ENCODE results near the gene MARK2.

- TF ChIP-seq POLR2A (IDR thresholded peaks at IDR 0.05; ENCODE audit: low read depth, low read length) (no peak), POLR2AphosphoS5 (IDR thresholded peaks at IDR 0.05; ENCODE audit: low read depth, low read length) (no peak)
Observed at GRCh38 chr11:63922673-63923192, 83.8 kb downstream of the MARK2 start.
